Adipocyte (in vitro differentiated cells): ENCODE data around the gene RASSF8.

Source experiments
- DNase-seq: peaks from one replicate; pipeline ENCODE4 v3.0.0-alpha.2; 2015; ENCODE audit warnings: low read depth
- H3K27me3 ChIP-seq: replicated peaks from 2 replicates; pipeline ENCODE4 v1.7.0; 2013; ENCODE audit warnings: mild to moderate bottlenecking, low read length, moderate library complexity; ENCODE audit not compliant: control insufficient read depth, insufficient read depth
- H3K36me3 ChIP-seq: 2 replicates; pipeline ENCODE4 v1.7.0; 2013; ENCODE audit warnings: low read length, mild to moderate bottlenecking, moderate library complexity; ENCODE audit not compliant: control insufficient read depth, insufficient read depth, severe bottlenecking
- H3K4me1 ChIP-seq: 2 replicates; pipeline ENCODE4 v1.7.0; 2013; ENCODE audit warnings: mild to moderate bottlenecking, low read length, moderate library complexity; ENCODE audit not compliant: control insufficient read depth, insufficient read depth
- H3K4me3 ChIP-seq: 2 replicates; pipeline ENCODE4 v1.7.0; 2013; ENCODE audit warnings: mild to moderate bottlenecking, low read length, moderate library complexity
- H3K9ac ChIP-seq: 2 replicates; pipeline ENCODE4 v1.7.0; 2013; ENCODE audit warnings: mild to moderate bottlenecking, low read length, moderate library complexity
- H3K9me3 ChIP-seq: 2 replicates; pipeline ENCODE4 v1.7.0; 2013; ENCODE audit warnings: mild to moderate bottlenecking, low read length, moderate library complexity; ENCODE audit not compliant: control insufficient read depth

RASSF8 gene

GRCh38 chr12:26011099-26011498 lies 52.6 kb downstream of the RASSF8 start:
- Histone ChIP-seq H3K9me3 (no peaks in the 10 kb centered on the region), H3K4me3 (peak overlapping the region; percentile 52), H3K4me1 (peaks cover 36% of the 10 kb centered on the region), H3K9ac (peak overlapping the region; percentile 59), H3K27me3 (no peaks in the 10 kb centered on the region), H3K36me3 (no peaks in the 10 kb centered on the region)
- DNase-seq = peak; percentile 89

DNA sequence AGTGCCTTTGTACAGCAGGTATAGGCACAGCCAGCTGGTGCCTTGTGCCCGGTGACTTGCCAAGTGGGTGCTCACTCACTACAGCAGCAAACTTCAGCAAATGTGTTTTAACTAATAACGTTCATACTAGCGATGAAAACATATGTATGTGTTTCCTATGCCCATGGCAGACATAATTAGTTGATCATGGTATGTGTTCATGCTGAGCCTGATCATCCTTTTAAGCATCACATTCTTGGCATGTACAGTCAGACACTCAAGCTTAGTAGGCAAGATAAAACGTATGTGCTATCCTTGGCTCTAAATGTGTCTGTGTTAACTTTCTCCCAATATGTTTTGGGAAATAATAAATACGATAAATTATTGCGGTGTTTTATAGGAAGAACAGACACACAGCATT lies 55.6 kb downstream of the RASSF8 start:
- Histone ChIP-seq H3K36me3 (no peaks in the 10 kb centered on the region), H3K27me3 (no peaks in the 10 kb centered on the region), H3K9ac (no peak overlapping the region), H3K4me1 (peaks cover 58% of the 10 kb centered on the region), H3K9me3 (no peaks in the 10 kb centered on the region), H3K4me3 (no peak overlapping the region)
- DNase-seq = no peak

GRCh38 chr12:26016516-26016915 lies 58.0 kb downstream of the RASSF8 start:
- Histone ChIP-seq H3K27me3 (no peaks in the 10 kb centered on the region), H3K9ac (peak overlapping the region; percentile 21)
- no peak for DNase-seq

GRCh38 chr12:26017484-26018211 lies 59.2 kb downstream of the RASSF8 start:
- Histone ChIP-seq H3K36me3 (no peaks in the 10 kb centered on the region), H3K4me3 (no peak overlapping the region), H3K27me3 (no peaks in the 10 kb centered on the region), H3K9ac (no peak overlapping the region), H3K9me3 (no peaks in the 10 kb centered on the region), H3K4me1 (peaks cover 60% of the 10 kb centered on the region)
- peak; percentile 57 for DNase-seq

More at GRCh38 chr12:26016516-26016915, 58.0 kb downstream of the RASSF8 start:
- Histone ChIP-seq H3K4me1 (peaks cover 58% of the 10 kb centered on the region), H3K4me3 (no peak overlapping the region), H3K9me3 (no peaks in the 10 kb centered on the region), H3K36me3 (no peaks in the 10 kb centered on the region)

DNA sequence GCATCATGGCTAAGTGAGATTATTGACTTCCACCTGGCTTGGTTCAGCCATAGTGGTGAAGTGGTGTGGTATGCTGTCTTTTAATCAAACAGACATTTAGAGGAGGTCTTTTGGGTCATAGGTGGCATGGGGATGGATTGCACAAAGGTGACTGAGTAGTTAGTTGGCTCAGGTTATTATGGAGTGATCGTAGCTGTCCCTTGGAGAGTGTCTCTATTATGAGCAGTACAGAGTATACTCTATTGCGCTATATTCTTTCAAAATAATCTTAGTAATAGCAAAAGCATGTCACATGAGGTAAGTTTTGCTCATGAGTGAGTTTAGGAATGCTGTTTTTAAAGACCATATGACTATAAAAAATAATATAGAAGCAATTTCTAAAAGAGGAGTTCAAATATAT lies 60.4 kb downstream of the RASSF8 start:
- Histone ChIP-seq H3K9ac (peak overlapping the region; percentile 55), H3K4me1 (peaks cover 60% of the 10 kb centered on the region)
- DNase-seq = peak; percentile 49

DNA sequence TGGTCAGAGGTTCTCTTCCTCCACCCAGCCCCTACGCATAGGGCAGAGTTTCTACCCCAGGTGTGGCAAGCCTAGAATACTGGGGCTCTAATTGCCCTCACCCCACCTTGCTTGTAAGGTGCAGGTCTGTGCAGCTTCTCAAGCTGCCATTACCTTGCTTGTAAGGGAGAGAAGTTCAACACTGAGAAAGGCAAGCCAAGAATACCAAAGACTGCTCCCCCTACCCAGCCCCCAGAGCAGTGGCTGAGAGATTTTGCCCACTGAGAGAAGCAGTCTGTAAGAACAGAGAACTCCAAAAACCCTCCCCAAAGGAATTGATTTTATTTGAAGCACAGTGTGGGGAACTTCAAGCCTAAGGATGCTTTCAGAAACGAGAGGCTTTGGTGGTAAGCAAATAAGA lies 63.1 kb downstream of the RASSF8 start:
- DNase-seq = no peak

More for the DNA sequence above, 60.4 kb downstream of the RASSF8 start:
- Histone ChIP-seq H3K9me3 (no peaks in the 10 kb centered on the region), H3K36me3 (no peaks in the 10 kb centered on the region), H3K27me3 (no peaks in the 10 kb centered on the region), H3K4me3 (peak overlapping the region; percentile 5)

GRCh38 chr12:26022043-26022442 lies 63.6 kb downstream of the RASSF8 start:
- DNase-seq = no peak
- peaks cover 51% of the 10 kb centered on the region for H3K4me1 ChIP-seq

More for the DNA sequence above, 63.1 kb downstream of the RASSF8 start:
- no peak overlapping the region for H3K9ac ChIP-seq
- H3K36me3 ChIP-seq = no peaks in the 10 kb centered on the region
- no peaks in the 10 kb centered on the region for H3K9me3 ChIP-seq
- no peaks in the 10 kb centered on the region for H3K27me3 ChIP-seq
- no peak overlapping the region for H3K4me3 ChIP-seq
- peaks cover 56% of the 10 kb centered on the region for H3K4me1 ChIP-seq

DNA sequence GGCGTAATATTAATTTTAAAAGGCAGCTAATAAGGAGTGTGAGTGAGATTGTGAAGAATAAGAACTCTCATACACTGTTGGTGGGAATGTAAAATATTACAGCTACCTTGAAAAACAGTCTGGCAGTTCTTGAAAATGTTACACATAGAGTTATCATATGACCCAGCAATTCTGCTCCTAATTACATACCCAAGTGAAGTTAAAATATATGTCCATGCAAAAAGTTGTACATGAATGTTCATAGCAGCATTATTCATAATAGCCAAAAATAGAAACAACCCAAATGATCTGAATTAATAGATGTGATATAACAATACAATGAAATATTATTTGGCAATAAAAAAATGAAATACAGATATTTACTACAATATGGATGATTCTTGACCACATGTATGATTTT lies 68.2 kb downstream of the RASSF8 start:
- no peak for DNase-seq
- H3K27me3 ChIP-seq = no peaks in the 10 kb centered on the region
- H3K9me3 ChIP-seq = no peaks in the 10 kb centered on the region
- peaks cover 46% of the 10 kb centered on the region for H3K4me1 ChIP-seq
- H3K9ac ChIP-seq = no peak overlapping the region
- H3K4me3 ChIP-seq = no peak overlapping the region
- no peaks in the 10 kb centered on the region for H3K36me3 ChIP-seq

More at GRCh38 chr12:26022043-26022442, 63.6 kb downstream of the RASSF8 start:
- Histone ChIP-seq H3K9me3 (no peaks in the 10 kb centered on the region), H3K9ac (no peak overlapping the region), H3K36me3 (no peaks in the 10 kb centered on the region), H3K4me3 (no peak overlapping the region), H3K27me3 (no peaks in the 10 kb centered on the region)

DNA sequence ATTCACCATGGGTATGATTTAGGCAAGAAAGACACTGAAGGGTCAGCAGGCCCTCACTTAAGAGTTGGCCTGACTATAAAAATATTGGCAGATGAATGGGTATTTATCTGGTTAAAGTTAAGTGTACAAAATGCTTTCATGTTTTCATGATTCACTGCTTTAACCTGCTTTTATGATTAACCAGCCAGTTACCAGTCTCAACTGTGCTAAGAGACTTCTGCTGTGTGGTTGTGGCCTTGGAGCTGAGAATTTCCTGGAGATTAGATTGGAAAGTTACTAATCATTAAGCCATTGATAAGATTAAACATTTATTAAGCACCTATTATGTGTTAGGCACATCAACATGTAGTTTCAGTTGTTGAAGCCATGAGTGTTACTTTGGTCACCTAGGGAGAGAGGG lies 68.9 kb downstream of the RASSF8 start:
- Histone ChIP-seq H3K4me1 (peaks cover 46% of the 10 kb centered on the region), H3K36me3 (no peaks in the 10 kb centered on the region), H3K27me3 (no peaks in the 10 kb centered on the region), H3K9ac (no peak overlapping the region), H3K9me3 (no peaks in the 10 kb centered on the region), H3K4me3 (no peak overlapping the region)
- no peak for DNase-seq

DNA sequence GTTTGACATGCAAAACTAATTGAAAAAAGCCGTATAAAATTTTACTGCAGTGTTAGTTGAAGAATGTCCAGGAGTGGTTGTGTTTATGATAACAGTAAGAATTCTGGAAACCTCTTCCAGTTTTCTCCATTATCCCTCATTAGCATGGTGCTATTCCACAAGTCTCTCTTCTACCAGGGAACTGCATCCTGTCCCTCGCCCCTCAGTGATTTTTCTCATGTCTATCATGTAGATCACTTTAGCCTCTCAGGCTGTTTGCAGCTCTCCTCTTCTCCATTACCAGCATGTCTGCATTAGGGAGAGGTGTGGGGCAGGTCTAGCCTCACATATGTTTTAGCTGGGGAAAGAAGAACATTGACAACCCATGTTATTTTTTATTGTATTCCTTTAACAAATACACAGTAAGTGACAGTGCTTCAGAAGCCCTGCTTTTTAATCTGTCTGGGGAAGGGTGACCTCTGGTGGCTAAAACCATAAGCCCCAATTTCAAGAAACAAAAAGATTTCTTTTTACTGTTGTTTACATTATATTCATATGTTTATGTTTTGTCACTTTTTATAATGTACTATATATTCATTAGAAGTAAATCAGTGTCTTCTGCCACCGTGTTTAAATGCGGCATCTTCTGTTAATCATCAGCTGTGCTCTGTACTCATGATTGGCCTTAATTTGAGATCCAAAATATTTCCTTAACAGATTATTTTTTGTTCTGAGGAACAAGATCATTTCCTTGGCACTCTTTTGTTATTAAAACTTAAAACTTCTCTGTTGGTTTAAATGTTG lies 70.7 kb downstream of the RASSF8 start:
- H3K36me3 ChIP-seq = no peaks in the 10 kb centered on the region
- no peaks in the 10 kb centered on the region for H3K27me3 ChIP-seq
- H3K4me3 ChIP-seq = no peak overlapping the region
- no peaks in the 10 kb centered on the region for H3K9me3 ChIP-seq
- peaks cover 64% of the 10 kb centered on the region for H3K4me1 ChIP-seq
- peak; percentile 86 for DNase-seq
- peak overlapping the region; percentile 58 for H3K9ac ChIP-seq

GRCh38 chr12:26029736-26030022 lies 71.2 kb downstream of the RASSF8 start:
- no peak for DNase-seq
- H3K4me1 ChIP-seq = peaks cover 69% of the 10 kb centered on the region
- no peaks in the 10 kb centered on the region for H3K36me3 ChIP-seq
- peak overlapping the region; percentile 58 for H3K9ac ChIP-seq
- H3K27me3 ChIP-seq = no peaks in the 10 kb centered on the region
- no peaks in the 10 kb centered on the region for H3K9me3 ChIP-seq
- H3K4me3 ChIP-seq = no peak overlapping the region
